GM12878 (cell line): Measurements from ENCODE around the gene ADCY9. TPM values are rescaled to one million over a fixed set of nuclear protein-coding genes. Genes with fewer than 3 reads are reported as not detected.
"Not testable (repeated sequence)": the region's sequence is repeated elsewhere in the genome, so short reads cannot be mapped to it uniquely, and the experiment has no call there.

Experiments
- ATAC-seq: fragments of 200-7000 bp; cut with Tn5 transposase; 3 replicates; pipeline ENCODE4 v1.9.1; 2020; ENCODE audit warnings: mild to moderate bottlenecking, moderate library complexity
- BruUV-seq: library from RNA; stranded (reverse); fragments of 400-500 nt; replicated peaks from 2 replicates; lab custom pipeline; 2021; lab: Mats Ljungman, UMichigan
- CTCF ChIA-PET: fragments of 300-600 bp; sonication (Branson Sonifier 250); formaldehyde crosslinking; extraction: SDS; loops from one replicate; lab custom pipeline; 2021; ENCODE audit warnings: inconsistent platforms; lab: Yijun Ruan, JAX
- POLR2A ChIA-PET: fragments of 350-600 bp; formaldehyde crosslinking; extraction: SDS; loops from one replicate; lab custom pipeline; 2021; ENCODE audit warnings: inconsistent platforms; lab: Charles Lee
- RAD21 ChIA-PET: fragments of 300-600 bp; sonication (Branson Sonifier 250); formaldehyde crosslinking; loops from one replicate; lab custom pipeline; 2023; ENCODE audit warnings: antibody characterized with exemption; ENCODE audit not compliant: unreplicated experiment; lab: Charles Lee
- SMC1A ChIA-PET: fragments of 300-600 bp; sonication (Branson Sonifier 250); formaldehyde crosslinking; loops from one replicate; lab custom pipeline; 2023; ENCODE audit not compliant: unreplicated experiment, uncharacterized antibody; lab: Charles Lee
- DNase-seq: peaks from one replicate; pipeline ENCODE4 v3.0.0-alpha.2; 2011; ENCODE audit warnings: low read depth, low spot score
- FAIRE-seq: peaks from 3 replicates; lab custom pipeline; 2011; peaks lifted over from hg19 to GRCh38; lab: Jason Lieb, UNC
- H2AFZ ChIP-seq: 2 replicates; pipeline ENCODE4 v1.6.0; 2011; ENCODE audit warnings: low read depth, low read length, control low read depth; ENCODE audit not compliant: control insufficient read depth
- H3K27ac ChIP-seq: 2 replicates; pipeline ENCODE4 v1.5.1; 2011; ENCODE audit warnings: control low read depth; ENCODE audit not compliant: control insufficient read depth, insufficient read depth
- H3K27me3 ChIP-seq, 2 experiments: replicated peaks in 1 of 2; 2 replicates each; pipeline versions ENCODE4 v1.6.0 to v1.6.1; 2011; ENCODE audit warnings: low read length in 1 of 2; ENCODE audit not compliant: control insufficient read depth in 2 of 2, insufficient read depth in 2 of 2
- H3K36me3 ChIP-seq, 2 experiments: 2 replicates each; pipeline ENCODE4 v1.5.1; 2011; ENCODE audit warnings: low read length in 1 of 2; ENCODE audit not compliant: control insufficient read depth in 2 of 2, insufficient read depth in 2 of 2
- H3K4me1 ChIP-seq: 2 replicates; pipeline ENCODE4 v1.6.1; 2011; ENCODE audit warnings: mild to moderate bottlenecking, low read length, moderate library complexity, mixed read lengths; ENCODE audit not compliant: control insufficient read depth, insufficient read depth
- H3K4me2 ChIP-seq: 2 replicates; pipeline ENCODE4 v1.6.0; 2011; ENCODE audit warnings: control low read depth; ENCODE audit not compliant: control insufficient read depth, insufficient read depth
- H3K4me3 ChIP-seq: fragments of 200-600 bp; sonication (generic); 2 replicates; pipeline ENCODE4 v1.5.1; 2016
- H3K79me2 ChIP-seq: 2 replicates; pipeline ENCODE4 v1.6.0; 2011; ENCODE audit warnings: low read length; ENCODE audit not compliant: control insufficient read depth, insufficient read depth
- H3K9ac ChIP-seq: 2 replicates; pipeline ENCODE4 v1.8.0; 2011; ENCODE audit warnings: low read length, control low read depth, mixed read lengths; ENCODE audit not compliant: control insufficient read depth, insufficient read depth
- H3K9me3 ChIP-seq: replicated peaks from 3 replicates; pipeline ENCODE4 v1.5.1; 2011; ENCODE audit warnings: mild to moderate bottlenecking, low read length; ENCODE audit not compliant: control insufficient read depth, insufficient read depth
- H4K20me1 ChIP-seq: 2 replicates; pipeline ENCODE4 v1.6.0; 2011; ENCODE audit not compliant: control insufficient read depth, insufficient read depth
- BHLHE40 ChIP-seq, 2 experiments: fragments of 450-650 bp in 1 of 2; IDR thresholded peaks; 2 replicates each; pipeline ENCODE4 v1.6.1; 2011 to 2017; ENCODE audit warnings: low read depth in 2 of 2, borderline replicate concordance in 1 of 2, improper control_type of control experiment in 1 of 2, low read length in 1 of 2, mild to moderate bottlenecking in 1 of 2
- PAX8 ChIP-seq: fragments of 450-650 bp; IDR thresholded peaks from 2 replicates; pipeline ENCODE4 v1.6.1; 2017; ENCODE audit warnings: mild to moderate bottlenecking, moderate library complexity
- SREBF1 ChIP-seq: IDR thresholded peaks from 2 replicates; pipeline ENCODE4 v1.6.1; 2012; ENCODE audit warnings: mild to moderate bottlenecking, low read length
- WGBS: methylation state at CpG from one replicate; pipeline ENCODE4 v1.1.6; 2016; ENCODE audit warnings: low lambda C conversion rate; ENCODE audit not compliant: insufficient replicate concordance, insufficient coverage; ENCODE audit errors: missing lambda C conversion rate; 5-methylcytosine and 5-hydroxymethylcytosine counted together
- in situ Hi-C: fragments of 300-500 bp; cut with MboI; formaldehyde crosslinking; loops from 9 replicates; pipeline ENCODE4 v1.14.3; 2018; ENCODE audit warnings: mixed read lengths
- intact Hi-C: fragments of 100-400 bp; cut with micrococcal nuclease; formaldehyde crosslinking; loops from one replicate; pipeline ENCODE4 v1.14.2; 2022; ENCODE audit not compliant: unreplicated experiment
- polyA plus RNA-seq, 11 experiments: library from polyadenylated mRNA; depleted of rRNA in 4 of 11; unstranded in 6 of 11; stranded (reverse) in 5 of 11; fragments of >200 nt; fragmentation: Nextera tagmentation in 4 of 11; fragmentation: Illumina TruSeq in 1 of 11; extraction: Ambion mirVana in 4 of 11; extraction: Trizol in 1 of 11; gene quantifications; 1 replicate in 1 of 11; 2 replicates in 10 of 11; pipeline versions ENCODE4 v1.2.1 to v1.2.3, GENCODE V29; 2011 to 2016; ENCODE audit warnings: inconsistent platforms in 2 of 11, missing spikeins in 2 of 11, low read depth in 1 of 11
- total RNA-seq, 4 experiments: library from RNA; depleted of rRNA in 3 of 4; stranded (reverse); fragments of >200 nt in 3 of 4; fragmentation: Illumina TruSeq in 1 of 4; extraction: Trizol in 1 of 4; gene quantifications; 2 replicates each; pipeline versions ENCODE4 v1.2.1 to v1.2.3, GENCODE V29; 2013 to 2021

ADCY9 gene
- total and polyA plus RNA-seq, 10 of the 15 experiments (the other 5 are each of a cell fraction or from before 2014, with no cell fraction given) = 0.09 to 0.41 (median 0.15) TPM; not detected in 3

- H3K4me3 ChIP-seq, SMC1A ChIA-PET, H3K9me3 ChIP-seq, H3K36me3 ChIP-seq, RAD21 ChIA-PET, H3K27ac ChIP-seq, H3K4me2 ChIP-seq, H4K20me1 ChIP-seq, ATAC-seq, FAIRE-seq, POLR2A ChIA-PET, H3K9ac ChIP-seq, in situ Hi-C loops, H3K4me1 ChIP-seq, H2AFZ ChIP-seq, H3K27me3 ChIP-seq, intact Hi-C loops, DNase-seq, H3K79me2 ChIP-seq, BruUV-seq: not testable (repeated sequence)
- CTCF ChIA-PET = interaction anchor here (1.2 kb wide), 1 partner anchor 20 kb away, joined by 5 read pairs; no protein-coding TSS in a partner anchor
- WGBS = 41% methylated on average over 14 of the region's 14 CpGs
These were observed 156.2 kb downstream of the ADCY9 start for GRCh38 chr16:3959926-3960590.

- Histone ChIP-seq H3K36me3 (no peaks in the 10 kb centered on the region), H3K4me2 (no peak overlapping the region), H3K79me2 (no peaks in the 10 kb centered on the region), H3K9ac (no peak overlapping the region), H4K20me1 (no peaks in the 10 kb centered on the region), H3K27me3 (no peaks in the 10 kb centered on the region; a peak in 2 of 4 replicates), H3K27ac (no peak overlapping the region), H3K9me3 (no peaks in the 10 kb centered on the region), H2AFZ (no peak overlapping the region), H3K4me3 (no peak overlapping the region), H3K4me1 (no peaks in the 10 kb centered on the region)
- in situ Hi-C loops (no loop called here), intact Hi-C loops (no loop called here)
- CTCF ChIA-PET = interaction anchor here (1.2 kb wide), 1 partner anchor 19 kb away, joined by 5 read pairs; no protein-coding TSS in a partner anchor
- ATAC-seq = no peak
- BruUV-seq = no TSS peak
- SMC1A ChIA-PET = no interaction called here
- no peak for DNase-seq
- WGBS = 95% methylated on average over 3 of the region's 3 CpGs
- POLR2A ChIA-PET = no interaction called here
- no peak for TF ChIP-seq BHLHE40 (IDR thresholded peaks at IDR 0.05; ENCODE audit: borderline replicate concordance in 1 of 2, low read depth in 2 of 2, low read length in 1 of 2)
- TF ChIP-seq SREBF1 = no peak
- TF ChIP-seq PAX8 = no peak
- RAD21 ChIA-PET = no interaction called here
- FAIRE-seq = no peak
These were observed 157.1 kb downstream of the ADCY9 start for GRCh38 chr16:3959148-3959547.
